ENCODE measurements around the gene TRIB2.

The TRIB2 gene

DNA sequence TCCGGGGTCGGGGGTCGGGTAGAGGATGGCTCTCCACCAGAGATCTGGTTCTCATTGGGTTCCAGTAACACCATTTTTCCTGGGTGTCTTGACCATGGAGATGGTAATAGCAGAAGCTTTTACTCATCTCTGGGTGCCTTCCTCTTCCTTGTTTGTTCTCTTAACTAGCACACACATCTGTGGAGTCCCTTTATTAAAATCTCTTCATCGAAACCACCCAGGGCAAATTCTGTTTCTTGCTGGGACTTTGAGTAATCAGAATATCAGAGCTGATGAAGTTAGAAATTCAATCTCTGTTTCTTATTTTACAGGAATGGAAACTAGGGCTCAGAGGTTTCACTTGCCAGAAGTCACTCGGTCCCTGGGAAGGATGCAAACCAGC, 15.0 kb upstream of the TRIB2 start:
- no peak for DNase-seq

DNA sequence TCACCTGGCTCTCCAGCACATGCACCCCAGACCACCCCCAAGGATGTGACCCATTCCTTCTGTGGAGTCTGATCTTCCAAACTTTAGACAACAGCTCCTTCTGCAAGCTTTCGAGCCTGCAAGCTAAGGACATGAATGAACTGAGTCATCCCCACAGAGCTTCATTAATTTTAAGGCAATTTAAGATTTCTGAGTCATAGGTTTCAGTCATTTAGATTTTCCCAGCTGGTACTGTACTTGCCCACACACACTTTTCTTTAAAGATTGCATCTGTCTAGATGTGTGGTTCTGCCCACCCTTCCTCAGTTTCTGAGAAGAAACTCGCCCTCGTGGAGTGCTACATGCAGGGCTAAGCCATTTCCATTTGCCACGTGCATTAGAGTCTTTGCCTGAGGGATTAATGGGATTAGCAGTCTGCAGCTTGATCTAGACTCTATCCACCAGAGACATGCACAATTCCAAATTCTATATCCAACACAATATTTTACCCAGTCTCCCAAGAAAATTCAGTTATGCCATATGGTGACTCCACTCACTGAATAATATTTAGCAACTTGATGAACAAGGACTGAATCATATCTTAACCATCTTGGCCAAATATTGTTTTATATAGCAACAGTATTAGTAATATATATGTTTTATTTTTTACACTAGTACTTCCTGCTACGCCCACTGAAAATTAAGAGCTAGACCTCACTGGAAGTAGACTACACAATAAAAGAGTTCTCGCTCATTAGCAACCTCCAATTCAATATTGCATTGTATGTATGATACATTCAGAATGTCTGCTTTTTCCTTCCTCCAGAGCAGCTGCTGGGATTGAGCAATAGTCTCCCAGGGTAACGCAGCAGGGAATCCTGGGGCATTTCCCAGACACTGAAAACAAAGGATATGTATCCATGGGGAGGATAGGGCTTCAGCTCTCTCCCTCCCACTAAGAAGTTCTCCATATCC, 14.3 kb upstream of the TRIB2 start:
- no peak for DNase-seq

GRCh38 chr2:12704378-12704777, 12.4 kb upstream of the TRIB2 start:
- no peak for DNase-seq

DNA sequence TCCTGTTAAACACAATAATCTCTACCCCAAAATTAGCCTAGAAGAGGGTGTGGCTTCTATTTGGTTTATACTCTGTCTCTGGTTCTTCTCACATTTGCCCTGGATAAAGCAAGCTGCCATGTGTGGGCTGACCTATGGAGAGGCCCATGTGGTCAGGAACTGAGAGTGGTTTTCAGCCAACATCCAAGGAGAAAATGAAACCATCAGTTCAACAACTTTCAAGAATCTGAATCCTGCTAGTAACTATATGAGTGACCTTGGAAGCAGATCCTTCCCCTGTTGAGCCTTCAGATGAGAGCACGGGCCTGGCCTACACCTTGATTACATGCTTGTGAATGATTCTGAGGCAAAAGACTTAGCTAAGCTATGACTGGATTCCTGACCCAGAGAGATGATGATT, 11.5 kb upstream of the TRIB2 start:
- no peak for DNase-seq

- DNase-seq, result no peak
Observed at GRCh38 chr2:12705742-12706141, 11.0 kb upstream of the TRIB2 start.

GRCh38 chr2:12708508-12709206, 8.1 kb upstream of the TRIB2 start:
- no peak for DNase-seq

DNA sequence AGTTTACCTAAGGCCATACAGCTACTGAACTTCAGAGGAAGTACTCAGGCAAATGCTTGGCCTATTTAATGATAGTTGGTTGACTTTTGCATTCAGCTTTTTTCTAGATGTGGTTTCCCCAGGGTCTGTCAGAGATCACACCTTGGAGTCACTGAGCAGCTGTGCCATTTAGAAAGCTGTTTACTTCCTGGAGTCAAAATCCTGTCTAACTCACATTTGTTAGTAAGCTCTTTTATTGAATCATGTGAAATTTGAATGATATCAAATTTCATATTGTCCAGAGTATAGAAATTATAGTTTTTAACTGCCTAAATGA, 7.6 kb upstream of the TRIB2 start:
- DNase-seq, result no peak

DNA sequence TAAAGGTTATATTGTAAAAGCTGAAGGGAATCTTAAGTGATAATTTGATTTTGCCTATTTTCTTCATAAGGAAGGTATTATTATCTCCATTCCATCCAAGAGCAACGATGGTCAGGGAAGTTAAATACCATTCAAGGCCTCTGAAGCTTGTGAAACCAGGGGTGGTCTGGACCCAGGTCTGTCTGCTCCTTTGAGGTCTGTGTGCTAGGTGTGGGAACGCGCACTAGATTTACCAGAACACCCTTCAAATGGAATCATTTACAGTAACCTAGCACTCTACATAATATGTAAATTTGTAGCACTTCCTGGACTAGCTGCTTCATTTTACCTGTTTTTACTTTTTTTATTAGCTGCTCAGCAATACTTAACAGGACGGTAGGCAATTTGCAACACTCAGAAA, 6.4 kb upstream of the TRIB2 start:
- DNase-seq, result no peak

DNA sequence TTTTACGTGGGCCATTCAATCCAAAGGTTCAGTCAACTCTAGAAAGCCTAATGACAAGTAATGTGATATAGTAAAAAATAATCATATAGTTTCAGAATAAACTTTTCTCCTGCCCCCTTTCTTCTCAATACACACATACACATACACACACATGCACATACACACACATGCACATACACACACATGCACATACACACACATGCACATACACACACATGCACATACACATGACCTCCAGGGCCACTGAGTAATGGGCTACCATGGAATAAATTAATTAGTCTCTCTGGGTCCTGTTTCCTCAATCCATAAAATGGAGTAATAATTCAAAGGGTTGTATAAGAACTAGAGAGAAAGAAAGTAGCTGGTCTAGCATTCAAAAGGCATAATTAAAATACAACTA, 5.4 kb upstream of the TRIB2 start:
- DNase-seq, result no peak

GRCh38 chr2:12712881-12713280, 3.9 kb upstream of the TRIB2 start:
- no peak for DNase-seq

GRCh38 chr2:12714391-12715221, 2.1 kb upstream of the TRIB2 start:
- DNase-seq, result no peak

GRCh38 chr2:12715258-12716031, 1.3 kb upstream of the TRIB2 start:
- DNase-seq, result no peak

DNA sequence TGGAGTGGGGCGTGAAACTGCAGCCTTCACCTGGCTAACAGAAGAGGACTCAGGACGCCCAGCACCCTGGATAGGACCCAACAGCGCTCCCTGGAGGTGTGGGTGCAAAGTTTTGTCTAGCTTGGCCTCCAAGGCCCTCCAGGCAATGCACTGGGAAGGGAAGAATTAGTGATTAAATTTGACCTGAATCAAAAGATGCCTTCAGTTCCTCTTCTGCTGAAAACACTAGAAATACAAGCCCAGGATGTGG, 779 bp upstream of the TRIB2 start:
- DNase-seq, result no peak

DNA sequence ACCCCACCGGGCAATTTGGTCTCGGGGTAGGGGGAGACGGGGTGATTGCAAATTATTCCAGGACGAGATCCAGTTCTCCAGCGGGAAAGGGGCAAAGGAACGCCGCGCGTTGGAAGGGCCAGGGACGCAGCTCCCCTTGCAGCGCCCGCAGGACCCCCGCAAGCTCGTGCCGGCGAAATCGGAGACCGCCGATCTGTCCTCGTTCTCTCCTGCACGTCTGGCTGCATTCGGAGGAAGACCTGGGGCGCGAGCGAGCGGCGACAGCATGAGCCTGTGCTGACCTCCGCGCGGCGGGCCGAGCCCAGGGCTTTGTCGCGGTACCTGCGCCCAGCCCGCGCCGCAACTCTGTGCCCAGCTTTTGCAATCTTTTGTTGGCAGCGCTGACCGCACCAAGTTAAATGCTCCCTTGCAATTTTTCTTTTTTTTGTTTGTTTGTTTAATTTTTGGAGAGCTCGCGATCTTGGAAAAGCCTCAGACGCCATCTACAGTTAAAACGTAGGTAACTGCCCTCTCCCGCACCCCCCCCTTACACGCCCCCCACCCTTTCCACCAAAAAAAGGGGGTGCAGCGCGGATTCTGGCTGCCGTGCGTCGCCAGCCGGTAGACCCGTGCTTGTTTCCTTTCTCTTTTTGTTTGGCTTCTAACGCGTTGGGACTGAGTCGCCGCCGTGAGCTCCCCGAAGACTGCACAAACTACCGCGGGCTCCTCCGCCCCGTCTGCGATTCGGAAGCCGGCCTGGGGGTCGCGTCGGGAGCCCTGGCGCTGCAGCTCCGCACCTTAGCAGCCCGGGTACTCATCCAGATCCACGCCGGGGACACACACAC, 667 bp downstream of the TRIB2 start:
- DNase-seq, result no peak

DNA sequence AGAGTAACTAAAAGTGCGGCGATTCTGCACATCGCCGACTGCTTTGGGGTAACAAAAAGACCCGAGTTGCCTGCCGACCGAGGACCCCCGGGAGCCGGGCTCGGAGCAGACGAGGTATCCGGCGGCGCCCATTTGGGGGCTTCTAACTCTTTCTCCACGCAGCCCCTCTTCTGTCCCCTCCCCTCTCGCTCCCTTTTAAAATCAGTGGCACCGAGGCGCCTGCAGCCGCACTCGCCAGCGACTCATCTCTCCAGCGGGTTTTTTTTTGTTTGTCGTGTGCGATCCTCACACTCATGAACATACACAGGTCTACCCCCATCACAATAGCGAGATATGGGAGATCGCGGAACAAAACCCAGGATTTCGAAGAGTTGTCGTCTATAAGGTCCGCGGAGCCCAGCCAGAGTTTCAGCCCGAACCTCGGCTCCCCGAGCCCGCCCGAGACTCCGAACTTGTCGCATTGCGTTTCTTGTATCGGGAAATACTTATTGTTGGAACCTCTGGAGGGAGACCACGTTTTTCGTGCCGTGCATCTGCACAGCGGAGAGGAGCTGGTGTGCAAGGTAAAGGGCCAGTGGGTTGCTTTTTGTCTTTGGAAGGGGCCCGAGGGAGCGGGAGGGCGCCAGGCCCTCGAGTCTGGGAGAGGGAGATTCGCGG, 1.4 kb downstream of the TRIB2 start:
- peak; percentile 11 for DNase-seq

DNA sequence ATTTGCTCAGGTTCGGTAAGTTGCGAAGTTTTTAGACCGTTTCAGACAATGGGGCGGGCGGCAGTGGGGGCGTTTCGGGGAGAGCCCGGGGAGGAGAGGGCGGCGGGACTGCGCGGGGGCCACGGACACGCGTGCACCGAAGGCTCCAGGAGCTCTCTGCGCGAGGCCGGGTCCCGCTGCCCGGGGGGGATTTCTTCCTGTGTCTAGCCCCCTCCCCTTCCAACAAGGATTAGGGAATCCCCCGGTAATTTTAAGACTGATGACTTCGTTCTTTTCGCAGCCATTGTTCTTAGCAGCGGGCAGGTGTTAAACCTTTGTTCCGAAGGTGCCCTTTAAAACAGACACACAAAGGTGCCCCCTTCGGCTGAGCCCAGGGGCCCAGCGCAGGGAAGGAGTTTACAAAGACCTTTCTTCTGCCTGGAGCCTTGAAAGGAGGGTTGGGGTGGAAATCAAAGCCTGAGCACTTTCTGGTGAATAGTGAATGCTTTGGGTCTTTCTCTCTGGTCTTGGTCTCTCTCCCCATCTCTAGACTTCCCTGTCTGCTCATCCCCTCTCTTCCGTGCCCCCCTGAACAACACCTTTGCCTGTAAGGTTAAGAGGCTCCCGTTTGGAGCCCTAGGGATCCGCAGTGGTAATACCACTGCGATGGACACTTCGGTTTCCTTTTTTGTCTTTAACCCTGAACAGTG, 2.1 kb downstream of the TRIB2 start:
- DNase-seq, result no peak

DNA sequence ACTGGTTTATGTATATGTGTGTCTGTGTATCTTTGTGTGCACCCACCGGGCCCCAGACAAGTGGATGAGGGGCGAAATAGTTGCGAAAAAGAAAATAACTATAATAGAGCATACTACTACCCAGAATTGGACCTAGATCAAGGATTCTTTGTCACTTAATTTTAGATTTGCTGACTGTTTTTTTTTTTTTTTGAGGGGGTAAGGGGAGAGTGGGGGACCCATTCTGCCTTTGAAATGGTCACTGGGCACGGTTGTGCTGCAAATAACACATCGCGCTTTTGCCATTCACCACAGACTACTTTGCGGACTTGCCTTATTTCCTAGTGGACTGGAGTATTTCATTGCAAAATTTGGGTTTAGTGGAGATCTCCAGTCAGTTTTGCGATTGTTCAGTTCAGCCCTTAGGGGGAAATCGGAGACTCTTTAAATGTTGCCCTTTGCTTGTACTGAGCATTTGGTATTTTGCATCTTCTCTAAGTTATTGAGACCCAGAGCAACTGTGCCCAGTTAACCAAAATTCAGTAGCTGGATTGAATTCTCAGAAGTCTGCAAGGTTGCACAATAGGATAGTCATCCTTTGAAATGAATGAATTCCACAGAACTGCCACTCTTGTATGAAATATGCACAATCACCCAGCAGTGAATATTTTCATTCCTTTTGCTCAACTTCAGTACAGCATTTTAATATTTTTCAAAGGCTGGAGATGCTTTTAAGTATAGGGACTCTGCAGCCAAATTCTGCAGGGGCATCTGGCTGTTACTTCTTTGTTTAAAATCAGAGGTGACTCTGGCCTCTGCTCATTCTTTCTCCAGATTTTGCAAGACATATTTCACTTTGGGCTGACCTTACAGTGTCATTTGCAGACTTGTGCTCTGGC, 2.9 kb downstream of the TRIB2 start:
- DNase-seq, result no peak

GRCh38 chr2:12720278-12720620, 3.5 kb downstream of the TRIB2 start:
- DNase-seq, result no peak

GRCh38 chr2:12720754-12721378, 4.1 kb downstream of the TRIB2 start:
- no peak for DNase-seq
